GM12892 (cell line): ENCODE measurements around the gene RAB4A.

Experiments
- POLR2A ChIP-seq: IDR thresholded peaks from 2 replicates; pipeline ENCODE4 v1.6.1; 2011; ENCODE audit warnings: low read depth, low read length, control low read depth
- POLR2AphosphoS5 ChIP-seq: IDR thresholded peaks from 2 replicates; pipeline ENCODE4 v1.6.1; 2011; ENCODE audit warnings: low read depth, low read length, control low read depth
- TAF1 ChIP-seq: IDR thresholded peaks from 2 replicates; pipeline ENCODE4 v1.6.1; 2011; ENCODE audit warnings: low read depth, mild to moderate bottlenecking, control low read depth, low read length, borderline replicate concordance

DNA sequence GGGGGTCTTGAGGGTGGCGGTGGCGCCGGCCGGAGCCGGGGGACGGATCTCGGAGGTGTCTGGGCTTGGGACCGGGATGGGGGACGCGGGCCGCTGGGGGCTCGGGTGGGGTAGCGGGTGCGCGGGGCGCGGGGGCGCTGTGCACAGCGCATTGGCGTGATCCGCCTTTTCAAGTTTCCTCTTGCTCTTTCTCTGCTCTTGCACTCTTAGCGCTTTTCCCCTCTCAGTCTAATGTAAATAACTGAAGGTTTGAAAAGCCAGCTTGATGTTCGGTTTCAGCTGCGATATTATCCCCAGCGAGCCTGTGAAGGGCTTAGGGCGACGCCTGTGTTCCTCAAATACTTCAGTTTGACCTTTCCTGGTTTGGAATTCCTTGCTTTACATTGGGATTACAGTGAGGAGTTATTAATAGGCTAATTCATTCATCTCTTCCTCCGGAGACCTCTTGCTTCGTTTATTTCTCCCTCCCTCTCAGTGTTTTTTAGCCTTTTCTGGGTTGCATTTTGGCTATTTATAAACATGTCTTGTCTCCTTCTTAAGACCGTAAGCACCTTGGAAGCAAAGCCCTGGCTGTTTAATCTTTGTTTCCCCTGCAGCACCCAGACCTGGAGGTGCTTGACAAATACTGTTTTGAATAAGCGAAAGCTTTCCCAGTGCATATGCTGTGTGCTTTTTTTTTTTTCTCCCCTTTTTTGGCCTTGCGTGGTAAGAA, 693 bp downstream of the RAB4A start:
- TF ChIP-seq POLR2A (no peak), TAF1 (no peak), POLR2AphosphoS5 (no peak)
